ENCODE data around the gene CFAP54.
"Not testable (repeated sequence)": the region's sequence is repeated elsewhere in the genome, so short reads cannot be mapped to it uniquely, and the experiment has no call there.

Gene CFAP54

GRCh38 chr12:96636895-96637294 is 147.5 kb downstream of the CFAP54 start:
- DNase-seq: no peak

DNA sequence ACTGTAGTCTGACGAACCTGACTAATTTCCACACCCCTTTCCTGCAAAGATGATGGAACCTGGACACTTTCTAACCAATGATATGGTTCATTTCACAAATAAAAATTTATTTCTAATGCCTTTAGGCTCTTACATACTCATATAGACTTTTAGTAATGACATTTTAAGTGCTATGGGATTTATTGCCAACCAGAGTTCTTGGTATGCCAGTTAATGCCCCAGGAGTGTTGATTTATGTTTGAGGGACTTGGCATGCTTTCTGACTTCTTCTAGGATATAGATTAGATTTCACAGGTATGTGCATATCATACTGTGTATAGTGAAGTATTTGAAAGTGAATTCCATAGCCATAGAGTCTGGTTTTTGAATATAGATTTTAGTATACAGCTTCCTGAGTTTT is 159.5 kb downstream of the CFAP54 start:
- no peak for DNase-seq

GRCh38 chr12:96652870-96653269 is 163.5 kb downstream of the CFAP54 start:
- no peak for DNase-seq

- DNase-seq: no peak
Measured at GRCh38 chr12:96658075-96658474, 168.7 kb downstream of the CFAP54 start.

GRCh38 chr12:96669786-96670185 is 180.4 kb downstream of the CFAP54 start:
- no peak for DNase-seq

DNA sequence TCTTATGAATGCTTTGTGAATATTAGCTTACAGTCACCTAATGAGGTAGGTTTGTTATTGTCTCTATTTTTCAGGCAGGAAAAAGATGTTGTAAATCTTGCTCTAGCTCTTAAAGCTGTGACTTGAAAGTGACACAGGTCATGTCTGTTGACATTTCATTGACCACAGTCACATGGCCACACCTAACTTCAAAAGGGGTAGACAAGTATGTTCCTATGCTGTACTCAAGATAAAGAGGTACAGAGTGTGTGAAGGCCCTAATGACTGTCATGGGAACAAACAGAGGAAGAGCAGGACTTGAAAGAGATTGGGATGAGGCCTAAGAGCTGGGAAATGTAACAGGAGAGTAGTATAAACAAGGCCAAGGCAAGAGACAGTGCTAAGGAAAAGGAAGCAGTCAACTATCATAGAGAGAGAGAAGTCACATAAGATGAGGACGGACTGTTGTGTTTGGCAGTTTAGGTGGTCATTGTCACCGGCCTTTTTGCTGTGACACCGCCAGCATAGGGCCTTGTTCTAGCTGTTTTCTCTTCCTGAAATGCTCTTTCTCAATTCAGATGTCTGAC is 181.0 kb downstream of the CFAP54 start:
- no peak for DNase-seq

DNA sequence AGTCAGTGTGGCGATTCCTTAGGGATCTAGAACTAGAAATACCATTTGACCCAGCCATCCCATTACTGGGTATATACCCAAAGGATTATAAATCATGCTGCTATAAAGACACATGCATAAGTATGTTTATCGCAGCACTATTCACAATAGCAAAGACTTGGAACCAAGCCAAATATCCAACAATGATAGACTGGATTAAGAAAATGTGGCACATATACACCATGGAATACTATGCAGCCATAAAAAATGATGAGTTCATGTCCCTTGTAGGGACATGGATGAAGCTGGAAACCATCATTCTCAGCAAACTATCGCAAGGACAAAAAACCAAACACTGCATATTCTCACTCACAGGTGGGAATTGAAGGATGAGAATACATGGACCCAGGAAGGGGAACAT is 186.1 kb downstream of the CFAP54 start:
- not testable (repeated sequence) for DNase-seq

DNA sequence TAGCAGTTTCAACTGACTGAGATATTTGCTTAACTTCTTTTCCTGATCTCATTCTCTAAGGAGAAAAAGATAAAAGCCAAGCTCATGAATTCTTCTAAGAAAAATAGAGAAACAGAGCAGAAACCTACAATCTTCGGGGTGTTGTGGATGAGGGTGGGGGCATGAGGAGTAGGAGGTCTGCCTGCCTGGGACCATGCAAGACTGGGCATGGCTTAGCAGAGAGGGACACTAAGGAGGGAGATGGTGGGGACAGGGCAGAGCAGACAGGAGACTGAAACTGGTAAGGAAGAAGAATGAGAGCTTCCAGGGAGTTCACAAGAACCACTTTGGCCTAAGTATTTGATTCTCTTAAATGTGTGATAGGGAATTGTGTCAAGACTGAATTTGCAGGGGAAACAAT is 188.0 kb downstream of the CFAP54 start:
- DNase-seq: no peak

- DNase-seq: no peak
Measured at GRCh38 chr12:96687719-96688118, 198.3 kb downstream of the CFAP54 start.

DNA sequence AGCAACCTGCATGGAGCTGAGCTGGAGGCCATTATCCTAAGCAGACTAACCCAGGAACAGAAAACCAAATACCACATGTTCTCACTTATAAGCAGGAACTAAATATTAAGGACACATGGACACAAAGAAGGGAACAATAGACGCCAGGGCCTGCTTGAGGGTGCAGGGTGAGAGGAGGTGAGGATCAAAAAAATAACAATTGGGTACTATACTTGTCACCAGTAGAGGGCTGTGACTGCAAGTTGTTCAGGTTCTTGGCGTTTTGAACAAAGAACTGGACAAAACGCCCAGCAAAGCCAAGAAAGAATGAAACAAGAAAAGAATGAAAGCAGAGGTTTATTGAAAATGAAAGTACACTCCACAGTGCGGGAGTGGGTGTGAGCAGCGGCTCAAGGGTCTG is 209.1 kb downstream of the CFAP54 start:
- DNase-seq: no peak

- no peak for DNase-seq
Measured at GRCh38 chr12:96698965-96699364, 209.6 kb downstream of the CFAP54 start.

DNA sequence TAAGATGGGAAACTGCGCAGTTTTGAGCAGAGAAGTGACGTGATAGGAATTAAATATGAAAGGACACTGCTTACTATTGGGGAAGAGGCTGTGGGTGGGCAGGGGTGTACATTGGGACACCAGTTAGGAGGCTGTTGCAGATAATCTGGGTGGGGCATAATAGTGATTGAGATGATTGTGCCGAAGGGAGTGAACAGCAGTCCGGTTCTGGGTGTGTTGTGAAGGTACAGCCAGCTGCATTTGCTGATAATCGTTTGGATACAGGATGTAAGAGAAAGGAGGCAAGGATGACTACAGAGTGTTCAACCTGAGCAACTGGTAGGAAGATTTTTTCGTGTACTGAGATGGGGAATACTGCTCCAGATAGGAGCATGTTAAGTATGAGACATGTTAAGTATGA is 212.5 kb downstream of the CFAP54 start:
- no peak for DNase-seq

DNA sequence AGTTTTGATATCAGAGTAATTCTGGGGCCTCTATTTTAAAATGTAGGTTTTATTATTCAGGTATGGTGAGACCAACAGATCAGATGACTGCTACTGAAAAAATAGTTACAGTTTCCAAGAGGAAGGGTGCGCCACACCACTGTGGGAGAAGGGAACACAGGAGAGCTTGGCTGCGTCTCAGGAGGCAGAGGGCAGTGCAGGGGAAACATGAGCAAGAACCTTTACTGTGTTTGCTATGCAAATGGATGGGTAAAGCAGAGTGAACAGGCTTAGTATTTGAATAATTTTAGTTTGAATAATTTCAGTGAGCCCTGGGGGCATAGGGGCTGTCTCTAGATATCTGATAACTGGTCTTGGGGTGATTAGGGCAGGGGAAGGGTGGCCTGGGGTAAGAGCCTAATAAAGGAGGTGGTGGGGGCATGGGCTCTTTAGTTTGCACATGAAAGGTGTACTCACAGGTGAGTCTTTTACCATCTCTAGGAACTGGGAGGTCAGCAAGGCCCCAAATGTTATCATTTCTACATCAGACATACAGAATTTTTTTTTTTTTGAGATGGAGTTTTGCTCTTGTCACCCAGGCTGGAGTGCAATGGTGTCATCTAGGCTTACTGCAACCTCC is 220.9 kb downstream of the CFAP54 start:
- no peak for DNase-seq

- no peak for DNase-seq
Measured at GRCh38 chr12:96711364-96711763, 222.0 kb downstream of the CFAP54 start.

- DNase-seq: no peak
Measured at GRCh38 chr12:96714199-96714598, 224.8 kb downstream of the CFAP54 start.

- no peak for DNase-seq
Measured at GRCh38 chr12:96719660-96720362, 230.4 kb downstream of the CFAP54 start.

DNA sequence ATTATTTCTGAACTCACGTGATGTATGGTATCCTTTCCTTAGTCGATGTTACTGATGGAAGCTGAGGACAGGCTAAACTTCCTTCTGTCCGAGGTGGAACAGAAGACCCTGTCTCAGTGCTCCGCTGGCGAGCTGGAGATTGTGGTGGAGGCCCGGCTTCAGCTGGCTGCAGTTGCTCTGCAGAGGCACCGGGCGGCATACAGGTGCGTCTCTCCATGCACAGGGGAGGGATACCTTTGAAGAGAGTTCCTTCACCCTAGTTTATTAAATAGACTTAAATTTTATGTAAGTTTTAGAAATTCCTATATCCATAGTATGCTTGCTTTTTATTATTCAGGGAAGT is 231.0 kb downstream of the CFAP54 start:
- no peak for DNase-seq

DNA sequence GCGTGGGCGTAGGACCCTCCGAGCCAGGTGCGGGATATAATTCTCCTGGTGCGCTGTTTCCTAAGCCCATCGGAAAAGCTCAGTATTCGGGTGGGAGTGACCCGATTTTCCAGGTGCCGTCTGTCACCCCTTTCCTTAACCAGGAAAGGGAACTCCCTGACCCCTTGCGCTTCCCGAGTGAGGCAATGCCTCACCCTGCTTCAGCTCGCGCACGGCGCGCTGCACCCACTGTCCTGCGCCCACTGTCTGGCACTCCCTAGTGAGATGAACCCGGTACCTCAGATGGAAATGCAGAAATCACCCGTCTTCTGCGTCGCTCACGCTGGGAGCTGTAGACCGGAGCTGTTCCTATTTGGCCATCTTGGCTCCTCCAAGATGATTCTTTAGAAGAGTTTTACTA is 240.1 kb downstream of the CFAP54 start:
- not testable (repeated sequence) for DNase-seq

DNA sequence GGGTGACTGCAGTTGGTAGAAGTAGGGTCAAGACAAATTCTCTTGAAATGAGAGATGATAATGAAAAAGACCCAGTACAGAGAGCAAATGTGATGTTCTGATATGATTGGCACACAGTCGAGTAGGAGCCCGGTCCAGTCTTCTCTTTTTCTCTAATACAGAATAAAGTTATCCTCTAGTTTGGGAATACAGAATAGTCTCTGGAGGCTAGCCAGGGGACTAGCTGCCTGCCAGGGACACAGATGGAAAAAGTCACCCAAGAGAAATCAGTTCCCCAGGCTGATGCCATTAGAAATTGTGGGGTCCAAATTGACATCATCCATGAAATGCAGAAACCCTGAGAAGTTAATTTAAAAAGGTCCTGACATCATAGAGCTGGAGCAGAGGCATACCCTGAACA is 240.5 kb downstream of the CFAP54 start:
- DNase-seq: no peak

- no peak for DNase-seq
Measured at GRCh38 chr12:96743606-96744005, 254.2 kb downstream of the CFAP54 start.

GRCh38 chr12:96749999-96750398 is 260.6 kb downstream of the CFAP54 start:
- no peak for DNase-seq

DNA sequence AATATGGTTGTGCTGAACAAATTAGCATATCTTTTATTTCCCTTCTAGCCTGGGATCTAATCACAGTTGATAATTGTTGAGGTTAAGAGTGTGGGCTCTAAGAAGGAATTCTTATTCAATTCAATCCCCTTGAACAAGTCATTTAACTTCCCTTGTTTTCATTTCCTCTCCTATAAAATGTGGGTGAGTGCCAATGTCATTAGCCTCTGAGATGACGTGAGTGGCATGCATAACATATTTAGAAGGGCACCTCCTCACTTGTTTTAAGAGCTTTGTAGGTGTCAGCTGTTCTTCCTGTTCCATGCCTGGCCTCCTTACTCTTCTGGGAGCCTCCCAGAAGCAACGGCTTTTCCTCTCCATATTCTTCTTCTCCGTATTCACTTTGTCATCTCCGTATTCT is 262.2 kb downstream of the CFAP54 start:
- DNase-seq: no peak

GRCh38 chr12:96752211-96752610 is 262.8 kb downstream of the CFAP54 start:
- no peak for DNase-seq

DNA sequence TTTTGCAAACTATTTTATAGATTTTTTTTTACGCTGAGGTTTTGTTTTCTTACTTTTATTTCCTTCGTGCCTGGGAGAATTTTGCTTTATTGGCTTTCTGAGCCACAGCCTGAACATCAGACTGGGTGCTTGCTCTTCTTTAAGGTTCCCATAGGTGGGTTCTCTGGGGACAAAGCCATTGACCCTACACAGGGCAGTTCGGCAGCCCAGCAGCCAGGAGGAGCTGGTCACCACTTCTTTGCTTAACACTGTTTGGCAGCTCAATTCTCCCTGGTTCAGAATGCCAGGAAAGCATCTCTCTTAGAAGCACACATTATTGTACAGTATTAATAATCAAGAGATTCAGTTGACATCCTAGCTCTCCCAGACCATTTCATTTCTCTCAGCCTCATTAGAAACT is 276.9 kb downstream of the CFAP54 start:
- DNase-seq: no peak

DNA sequence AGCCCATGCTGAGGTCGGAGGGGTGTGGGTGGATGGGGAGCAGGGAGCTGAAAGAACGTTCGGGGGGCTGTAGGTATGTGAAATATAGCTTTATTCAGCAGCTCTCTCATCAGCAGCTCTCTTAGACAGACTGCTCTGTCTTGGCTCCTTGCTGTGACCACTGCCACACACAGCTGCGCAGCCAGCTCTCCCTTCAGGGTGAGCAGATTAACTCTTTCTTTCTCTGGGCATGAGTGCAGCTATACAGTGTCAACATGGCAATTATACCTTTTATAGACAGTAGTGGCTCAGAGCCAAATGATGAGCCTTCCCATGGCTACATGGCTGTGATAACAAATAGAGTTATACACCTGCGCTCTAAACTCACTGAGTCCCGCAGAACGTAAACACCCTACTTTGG is 280.0 kb downstream of the CFAP54 start:
- DNase-seq: no peak
